Measurements from ENCODE around the gene RTTN.

DNA sequence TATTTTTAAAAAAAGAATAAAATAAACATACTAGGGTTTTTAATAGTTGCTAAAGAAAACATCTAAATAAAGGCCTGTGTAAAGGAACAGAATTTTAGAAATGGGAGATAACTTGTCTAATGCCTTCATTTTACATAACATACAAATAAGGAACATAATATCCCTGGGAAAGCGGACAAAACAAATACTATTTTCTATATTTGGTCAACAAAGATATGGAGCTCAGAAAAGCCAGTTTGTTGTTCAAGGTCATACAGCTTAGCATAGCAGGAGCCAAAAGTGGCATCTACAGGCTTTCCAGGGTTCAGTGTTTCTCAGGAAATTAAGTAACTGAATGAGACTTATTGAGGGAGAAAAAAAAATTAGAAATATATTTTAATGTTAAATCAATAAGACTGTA lies 184.4 kb downstream of the RTTN start:
- TF ChIP-seq, protein P1, sequence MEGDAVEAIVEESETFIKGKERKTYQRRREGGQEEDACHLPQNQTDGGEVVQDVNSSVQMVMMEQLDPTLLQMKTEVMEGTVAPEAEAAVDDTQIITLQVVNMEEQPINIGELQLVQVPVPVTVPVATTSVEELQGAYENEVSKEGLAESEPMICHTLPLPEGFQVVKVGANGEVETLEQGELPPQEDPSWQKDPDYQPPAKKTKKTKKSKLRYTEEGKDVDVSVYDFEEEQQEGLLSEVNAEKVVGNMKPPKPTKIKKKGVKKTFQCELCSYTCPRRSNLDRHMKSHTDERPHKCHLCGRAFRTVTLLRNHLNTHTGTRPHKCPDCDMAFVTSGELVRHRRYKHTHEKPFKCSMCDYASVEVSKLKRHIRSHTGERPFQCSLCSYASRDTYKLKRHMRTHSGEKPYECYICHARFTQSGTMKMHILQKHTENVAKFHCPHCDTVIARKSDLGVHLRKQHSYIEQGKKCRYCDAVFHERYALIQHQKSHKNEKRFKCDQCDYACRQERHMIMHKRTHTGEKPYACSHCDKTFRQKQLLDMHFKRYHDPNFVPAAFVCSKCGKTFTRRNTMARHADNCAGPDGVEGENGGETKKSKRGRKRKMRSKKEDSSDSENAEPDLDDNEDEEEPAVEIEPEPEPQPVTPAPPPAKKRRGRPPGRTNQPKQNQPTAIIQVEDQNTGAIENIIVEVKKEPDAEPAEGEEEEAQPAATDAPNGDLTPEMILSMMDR (conservative IDR thresholded peaks at IDR 0.05): no peak
- TF ChIP-seq EZH2 (IDR thresholded peaks at IDR 0.05; ENCODE audit: low read depth): no peak

All from PC-9 (cell line).